A549 treated with CORT108297 at 1 μM for 4 hours (cell line): Measurements from ENCODE around the gene ZNF148. TPM values are rescaled to one million over a fixed set of nuclear protein-coding genes. Genes with fewer than 3 reads are reported as not detected.

Experiments used
- total RNA-seq: library from RNA; stranded (reverse); fragments of 200-300 nt; extraction: Qiagen RNA extraction; gene quantifications from 5 replicates; pipeline ENCODE4 v1.2.3, GENCODE V29; 2022

The ZNF148 gene, protein sequence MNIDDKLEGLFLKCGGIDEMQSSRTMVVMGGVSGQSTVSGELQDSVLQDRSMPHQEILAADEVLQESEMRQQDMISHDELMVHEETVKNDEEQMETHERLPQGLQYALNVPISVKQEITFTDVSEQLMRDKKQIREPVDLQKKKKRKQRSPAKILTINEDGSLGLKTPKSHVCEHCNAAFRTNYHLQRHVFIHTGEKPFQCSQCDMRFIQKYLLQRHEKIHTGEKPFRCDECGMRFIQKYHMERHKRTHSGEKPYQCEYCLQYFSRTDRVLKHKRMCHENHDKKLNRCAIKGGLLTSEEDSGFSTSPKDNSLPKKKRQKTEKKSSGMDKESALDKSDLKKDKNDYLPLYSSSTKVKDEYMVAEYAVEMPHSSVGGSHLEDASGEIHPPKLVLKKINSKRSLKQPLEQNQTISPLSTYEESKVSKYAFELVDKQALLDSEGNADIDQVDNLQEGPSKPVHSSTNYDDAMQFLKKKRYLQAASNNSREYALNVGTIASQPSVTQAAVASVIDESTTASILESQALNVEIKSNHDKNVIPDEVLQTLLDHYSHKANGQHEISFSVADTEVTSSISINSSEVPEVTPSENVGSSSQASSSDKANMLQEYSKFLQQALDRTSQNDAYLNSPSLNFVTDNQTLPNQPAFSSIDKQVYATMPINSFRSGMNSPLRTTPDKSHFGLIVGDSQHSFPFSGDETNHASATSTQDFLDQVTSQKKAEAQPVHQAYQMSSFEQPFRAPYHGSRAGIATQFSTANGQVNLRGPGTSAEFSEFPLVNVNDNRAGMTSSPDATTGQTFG
- 7.7 to 10.5 TPM (median 8.6 TPM) in 5 replicates for total RNA-seq

DNA sequence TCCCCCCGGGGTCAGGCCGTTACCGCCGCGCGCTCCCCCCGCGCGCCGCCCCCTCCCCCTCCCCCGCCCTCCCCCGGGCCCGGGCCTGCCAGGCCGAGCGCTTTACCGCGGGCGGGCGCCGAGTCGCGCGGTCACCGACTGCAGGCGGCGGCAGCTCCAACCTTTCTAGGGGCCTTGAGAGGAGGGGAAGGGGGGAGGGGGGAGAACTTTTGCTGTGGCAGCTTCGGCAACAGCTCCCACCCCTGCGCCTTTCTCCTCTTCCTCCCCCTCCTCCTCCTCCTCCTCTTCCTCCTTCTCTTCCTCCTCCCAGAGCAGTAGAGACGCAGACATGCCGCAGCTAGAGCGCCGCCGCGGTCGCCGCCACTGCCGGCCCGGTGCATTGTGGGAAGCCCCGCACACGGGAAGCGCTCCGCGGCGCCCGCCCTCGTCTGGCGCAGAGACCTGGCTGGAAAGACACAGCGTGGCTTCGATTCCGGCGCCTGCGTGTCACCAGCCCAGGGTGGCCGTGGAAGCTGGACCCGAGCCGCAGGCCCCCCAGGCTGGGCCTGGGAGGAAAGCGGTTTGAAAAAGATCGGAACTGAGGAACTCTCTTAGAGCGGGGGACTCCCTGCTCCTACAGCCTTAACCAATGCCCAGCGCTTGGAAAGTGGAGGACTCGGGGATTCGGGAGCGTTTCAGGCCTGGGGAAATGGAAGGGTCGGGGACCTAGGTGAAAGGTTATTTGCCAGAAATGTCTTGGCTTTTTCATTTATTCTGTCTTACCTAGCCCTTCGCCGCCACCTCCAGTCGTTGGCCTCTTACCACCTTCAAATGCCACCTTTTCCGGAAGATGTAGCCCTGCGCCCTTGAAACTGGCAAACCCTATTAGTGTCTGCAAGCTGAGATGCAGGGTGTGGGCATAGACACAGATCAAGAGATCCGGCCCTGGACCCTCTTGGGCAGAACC is at the start of gene ZNF148:
ZNF148 (minus strand) TSS at position 330 of the 946 bp plus-strand sequence. CDS start 61,685 bp downstream, outside the sequence.

DNA sequence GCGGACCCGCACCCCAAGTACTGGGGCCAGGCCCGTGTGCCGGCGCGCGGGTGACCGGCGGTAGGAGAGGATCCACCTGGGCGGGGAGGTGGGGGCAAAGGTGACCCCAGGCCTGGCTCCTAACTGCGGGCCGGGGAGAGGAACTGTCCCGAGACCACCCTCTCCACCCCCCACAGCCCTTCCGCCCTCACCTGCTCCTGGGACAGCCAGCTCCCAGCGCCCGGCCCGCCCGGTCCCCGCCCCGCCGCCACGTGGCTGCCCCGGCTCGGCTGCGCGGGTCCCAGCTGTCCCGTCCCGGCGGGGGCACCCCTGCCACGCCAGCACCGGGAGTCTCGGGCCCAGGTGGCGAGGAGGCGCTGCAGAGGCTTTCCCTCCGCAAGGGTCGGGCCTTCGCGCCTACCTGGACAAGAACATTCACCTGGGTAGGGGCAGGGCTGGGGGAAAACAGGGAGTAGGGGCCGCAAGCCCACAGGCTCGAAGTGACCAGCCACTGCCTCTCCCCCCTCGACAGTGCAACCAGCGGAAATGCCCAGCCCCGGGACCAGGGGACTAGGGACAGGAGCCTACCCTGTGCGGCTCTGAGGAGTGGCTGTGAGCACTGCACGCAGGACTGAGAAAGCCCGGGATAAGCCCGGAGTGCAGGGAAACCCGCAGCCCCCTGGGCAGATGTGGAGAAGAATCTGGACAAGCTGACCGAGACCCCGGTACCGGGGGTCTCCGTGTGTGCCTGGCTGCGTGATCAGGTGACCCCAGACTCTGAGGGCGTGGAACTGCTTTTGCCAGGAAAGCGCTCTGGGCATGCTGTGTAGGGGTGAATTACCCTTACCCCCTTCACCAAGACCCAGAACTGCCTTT is 162.4 kb downstream of the ZNF148 start, which contains the start of gene SLC12A8:
SLC12A8 (minus strand) TSS at position 240 of the 855 bp plus-strand sequence. CDS start 1,399 bp downstream, outside the sequence.

Other genes starting within 250 kb of the ZNF148 start
- gene SLC12A8, start 162.6 kb downstream of the ZNF148 start, total RNA-seq, result 0.95 to 1.6 TPM (median 1.0 TPM) in 5 replicates
- gene SNX4, start 144.9 kb upstream of the ZNF148 start, total RNA-seq, result 18.6 to 25.7 TPM (median 20.5 TPM) in 5 replicates
- 6.3 to 8.7 TPM (median 7.0 TPM) in 5 replicates for gene OSBPL11, start 220.2 kb upstream of the ZNF148 start, total RNA-seq